Measurements from ENCODE around the gene SBF1. TPM values are rescaled to one million over a fixed set of nuclear protein-coding genes. Genes with fewer than 3 reads are reported as not detected.

Gene SBF1
- total RNA-seq, 3 donors from 2014 or later (not counting 1 experiment from before 2014, with no cell fraction given): 235 to 284 (median 242) TPM

- H3K4me1 ChIP-seq (ENCODE audit: control insufficient read depth, insufficient read depth, low read length): peaks cover 24% of the 10 kb centered on the region
- no peak for DNase-seq
- TF ChIP-seq CTCF (IDR thresholded peaks at IDR 0.05): no peak
- H3K27ac ChIP-seq (ENCODE audit: low read length): no peak overlapping the region
- Mint-ChIP-seq H3K27ac (peak overlapping the region in 1 of 2 donors; percentile 11), H3K27me3 (ENCODE audit: low read depth in 2 of 2) (peaks cover 0 to 4% of the 10 kb centered on the region in 2 donors), H3K9me3 (no peaks in the 10 kb centered on the region), H3K4me3 (no peak overlapping the region), H3K4me1 (peaks cover 0 to 8% of the 10 kb centered on the region in 2 donors), H3K36me3 (no peaks in the 10 kb centered on the region)
- intact Hi-C loops (cut with micrococcal nuclease): no loop called here
- H3K36me3 ChIP-seq (ENCODE audit: control insufficient read depth, insufficient read depth, low read length): peaks cover 26% of the 10 kb centered on the region
- H3K4me3 ChIP-seq (ENCODE audit: low read length): no peak overlapping the region
- WGBS (ENCODE audit: insufficient coverage): 96% methylated on average over 6 of the region's 6 CpGs
- H3K27me3 ChIP-seq (ENCODE audit: control insufficient read depth, insufficient read depth, low read length): no peaks in the 10 kb centered on the region
- no peak for ATAC-seq
- H3K9me3 ChIP-seq (ENCODE audit: control insufficient read depth, insufficient read depth, low read length): no peaks in the 10 kb centered on the region
Measured at GRCh38 chr22:50502096-50502495, 27.3 kb upstream of the SBF1 start.

- no peak for DNase-seq
- no peaks in the 10 kb centered on the region for H3K36me3 Mint-ChIP-seq
- H3K4me3 ChIP-seq (ENCODE audit: low read length): no peak overlapping the region
- H3K27ac ChIP-seq (ENCODE audit: low read length): no peak overlapping the region
- no peaks in the 10 kb centered on the region for H3K9me3 ChIP-seq (ENCODE audit: control insufficient read depth, insufficient read depth, low read length)
- H3K4me1 Mint-ChIP-seq: no peaks in the 10 kb centered on the region
- ATAC-seq: no peak
- no peak overlapping the region for H3K27ac Mint-ChIP-seq
- no peak for TF ChIP-seq CTCF (IDR thresholded peaks at IDR 0.05)
- peaks cover 0 to 7% of the 10 kb centered on the region in 2 donors for H3K27me3 Mint-ChIP-seq (ENCODE audit: low read depth in 2 of 2)
- H3K27me3 ChIP-seq (ENCODE audit: control insufficient read depth, insufficient read depth, low read length): no peaks in the 10 kb centered on the region
- H3K36me3 ChIP-seq (ENCODE audit: control insufficient read depth, insufficient read depth, low read length): peaks cover 18% of the 10 kb centered on the region
- H3K4me1 ChIP-seq (ENCODE audit: control insufficient read depth, insufficient read depth, low read length): peaks cover 9% of the 10 kb centered on the region
- intact Hi-C loops (cut with micrococcal nuclease): no loop called here
- WGBS (ENCODE audit: insufficient coverage): 96% methylated on average over 12 of the region's 12 CpGs
- H3K9me3 Mint-ChIP-seq: no peaks in the 10 kb centered on the region
- no peak overlapping the region for H3K4me3 Mint-ChIP-seq
Measured at GRCh38 chr22:50500452-50500851, 25.6 kb upstream of the SBF1 start.

- DNase-seq (peak; percentile 50 to 87), ATAC-seq (peak; percentile 80 to 96 (median 95))
- Mint-ChIP-seq H3K4me3 (no peak overlapping the region), H3K36me3 (no peaks in the 10 kb centered on the region), H3K4me1 (no peaks in the 10 kb centered on the region), H3K27ac (no peak overlapping the region), H3K9me3 (no peaks in the 10 kb centered on the region), H3K27me3 (ENCODE audit: low read depth in 2 of 2) (peaks cover 0 to 7% of the 10 kb centered on the region in 2 donors)
- Histone ChIP-seq H3K9me3 (ENCODE audit: control insufficient read depth, insufficient read depth, low read length) (no peaks in the 10 kb centered on the region), H3K27ac (ENCODE audit: low read length) (no peak overlapping the region), H3K27me3 (ENCODE audit: control insufficient read depth, insufficient read depth, low read length) (no peaks in the 10 kb centered on the region), H3K4me3 (ENCODE audit: low read length) (no peak overlapping the region), H3K36me3 (ENCODE audit: control insufficient read depth, insufficient read depth, low read length) (peaks cover 7% of the 10 kb centered on the region), H3K4me1 (ENCODE audit: control insufficient read depth, insufficient read depth, low read length) (peaks cover 6% of the 10 kb centered on the region)
- intact Hi-C loops (cut with micrococcal nuclease): loop anchor here (5.0 to 10.0 kb wide), 2 partner anchors 224 to 246 kb away; partner anchors contain the start of genes HDAC10 and MAPK11
- peak; percentile 64 for TF ChIP-seq CTCF (IDR thresholded peaks at IDR 0.05)
- WGBS (ENCODE audit: insufficient coverage): 44% methylated on average over 13 of the region's 13 CpGs
Measured at GRCh38 chr22:50498322-50498890, 23.6 kb upstream of the SBF1 start.

- no peaks in the 10 kb centered on the region for H3K9me3 ChIP-seq (ENCODE audit: control insufficient read depth, insufficient read depth, low read length)
- H3K27me3 Mint-ChIP-seq (ENCODE audit: low read depth in 2 of 2): peaks cover 0 to 7% of the 10 kb centered on the region in 2 donors
- WGBS (ENCODE audit: insufficient coverage): 89% methylated on average over 6 of the region's 6 CpGs
- H3K4me1 Mint-ChIP-seq: no peaks in the 10 kb centered on the region
- no peak for DNase-seq
- H3K4me3 ChIP-seq (ENCODE audit: low read length): no peak overlapping the region
- no peak overlapping the region for H3K27ac Mint-ChIP-seq
- intact Hi-C loops (cut with micrococcal nuclease): loop anchor here (5.0 to 10.0 kb wide), 2 partner anchors 222 to 245 kb away; partner anchors contain the start of genes HDAC10 and MAPK11
- H3K27ac ChIP-seq (ENCODE audit: low read length): no peak overlapping the region
- peaks cover 6% of the 10 kb centered on the region for H3K4me1 ChIP-seq (ENCODE audit: control insufficient read depth, insufficient read depth, low read length)
- no peaks in the 10 kb centered on the region for H3K36me3 ChIP-seq (ENCODE audit: control insufficient read depth, insufficient read depth, low read length)
- no peak overlapping the region for H3K4me3 Mint-ChIP-seq
- H3K27me3 ChIP-seq (ENCODE audit: control insufficient read depth, insufficient read depth, low read length): no peaks in the 10 kb centered on the region
- no peak for ATAC-seq
- no peak for TF ChIP-seq CTCF (IDR thresholded peaks at IDR 0.05)
- no peaks in the 10 kb centered on the region for H3K36me3 Mint-ChIP-seq
- no peaks in the 10 kb centered on the region for H3K9me3 Mint-ChIP-seq
Measured at GRCh38 chr22:50497093-50497492, 22.3 kb upstream of the SBF1 start.
